Fibroblast of peridontal ligament (primary cell): ENCODE results near the gene DUSP2.
A peak's percentile ranks its signal among the peaks of the same experiment; 100 is the strongest.
"Not testable (repeated sequence)": the region's sequence is repeated elsewhere in the genome, so short reads cannot be mapped to it uniquely, and the experiment has no call there.

Experiments
- DNase-seq: peaks from one replicate; pipeline ENCODE4 v3.0.0-alpha.2; 2010; ENCODE audit errors: extremely low read depth

The DUSP2 gene

DNA sequence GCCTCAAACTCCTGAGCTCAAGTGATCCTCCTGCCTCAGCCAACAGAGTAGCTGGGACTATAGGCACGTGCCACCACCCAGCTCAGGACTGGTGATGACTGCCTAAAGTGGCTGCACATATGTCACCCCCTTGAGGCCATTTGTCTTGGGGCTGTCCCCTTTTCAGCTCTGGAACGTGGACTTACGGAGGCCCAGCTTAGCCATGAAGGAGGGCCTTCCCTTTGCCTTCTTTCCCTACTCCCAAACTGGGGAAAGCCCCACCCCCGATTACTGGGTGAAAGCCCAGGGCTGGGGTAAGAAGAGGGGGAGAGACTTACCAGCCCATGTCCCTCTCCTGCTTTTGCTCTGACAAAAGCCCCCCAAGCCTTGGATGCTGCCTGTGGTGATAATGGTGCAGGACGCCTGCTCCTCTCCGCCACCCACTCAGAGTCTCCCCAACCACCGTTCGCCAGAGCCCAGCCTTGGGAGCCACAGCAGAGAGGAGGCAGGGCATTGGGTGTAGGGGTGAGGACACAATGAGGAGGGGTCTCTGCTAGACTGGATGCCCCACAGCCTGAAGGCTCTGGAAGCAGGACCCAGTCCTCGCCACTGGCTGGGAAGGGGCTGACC, 2.5 kb upstream of the DUSP2 start:
- DNase-seq, result no peak

DNA sequence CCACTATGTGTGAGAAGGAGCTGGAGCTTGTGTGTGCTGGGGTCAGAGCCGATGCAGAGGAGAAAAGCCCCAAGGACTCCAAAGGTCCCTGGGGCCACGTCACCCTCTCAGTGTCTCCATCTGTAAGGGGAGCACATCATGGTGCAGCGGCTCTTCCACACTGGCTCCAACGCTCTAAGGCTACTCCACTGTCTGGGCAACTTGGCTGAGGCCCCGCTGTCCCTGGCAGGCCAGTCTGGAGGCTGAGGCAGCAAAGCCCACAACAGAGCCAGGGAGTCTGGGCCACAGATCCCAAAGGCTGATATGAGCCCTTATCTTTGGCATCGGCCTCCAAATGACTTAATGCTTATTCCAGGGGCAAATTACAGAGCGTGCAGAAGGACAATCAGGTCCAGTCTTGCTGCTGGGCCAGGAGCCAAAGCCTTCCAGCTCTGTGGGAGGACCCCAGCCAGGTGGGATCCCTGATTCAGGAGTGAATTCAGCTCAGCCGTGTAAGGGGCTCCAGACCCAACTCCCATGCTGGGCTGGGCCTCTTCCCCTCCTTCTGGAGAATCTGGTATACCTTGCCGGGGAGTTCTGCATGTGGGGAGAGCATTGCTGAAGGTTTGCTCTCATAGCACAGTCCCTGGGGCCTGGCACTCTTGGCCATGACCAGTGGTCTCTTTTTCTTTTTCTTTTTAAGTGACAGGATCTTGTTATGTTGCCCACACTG, 1.8 kb upstream of the DUSP2 start:
- DNase-seq, result no peak

DNA sequence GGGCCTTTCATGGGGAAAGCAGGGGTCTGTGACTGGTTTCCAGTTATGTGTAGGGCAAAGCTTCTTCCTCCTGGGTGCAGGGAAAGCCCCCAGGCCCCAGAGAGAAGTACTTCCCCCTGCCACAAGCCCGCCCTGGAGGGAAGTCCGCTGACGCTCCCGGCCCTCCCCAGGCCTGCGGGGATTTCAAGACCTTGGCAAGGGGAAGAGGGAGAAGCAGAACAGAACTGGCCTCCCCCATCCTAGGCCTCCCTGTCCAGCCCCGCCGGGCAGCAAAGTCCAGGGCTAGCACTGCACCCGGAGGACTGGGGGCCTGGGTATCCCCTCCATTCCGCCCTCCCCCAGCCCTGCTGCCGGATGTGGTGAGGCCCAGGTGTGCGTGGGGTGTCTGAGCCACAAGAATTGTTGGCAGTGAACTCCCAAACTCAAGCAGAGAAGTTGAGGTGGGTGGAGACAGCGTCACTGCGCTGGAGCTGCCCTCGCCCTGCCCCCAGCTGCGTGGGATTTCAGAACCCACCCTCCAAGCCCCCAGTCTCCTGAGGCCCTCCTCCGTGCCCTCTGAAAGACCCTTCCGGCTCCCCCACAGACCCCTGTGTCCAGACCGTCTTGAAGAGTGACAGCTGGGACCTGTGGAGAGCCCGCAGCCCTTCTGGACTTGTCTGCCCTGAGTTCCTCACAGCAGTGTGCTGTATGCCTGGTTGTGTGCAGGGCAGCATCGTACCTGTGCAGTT, 1.1 kb upstream of the DUSP2 start:
- DNase-seq, result no peak

DNA sequence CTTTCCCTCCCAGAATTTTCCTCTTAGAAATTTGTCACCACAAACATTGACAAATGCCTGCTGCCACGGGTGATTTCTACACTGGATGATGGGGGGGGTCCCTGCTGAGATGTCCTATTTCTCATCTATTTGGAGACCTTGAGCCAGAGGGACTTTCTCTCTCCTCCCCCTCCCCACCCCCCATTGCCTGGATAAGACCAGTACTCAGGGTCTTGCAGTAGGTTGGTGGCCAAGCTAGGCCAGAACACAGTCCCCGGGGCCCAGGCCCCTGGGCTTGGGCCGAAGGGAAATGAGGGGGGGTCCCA, 560 bp upstream of the DUSP2 start:
- DNase-seq, result no peak

DNA sequence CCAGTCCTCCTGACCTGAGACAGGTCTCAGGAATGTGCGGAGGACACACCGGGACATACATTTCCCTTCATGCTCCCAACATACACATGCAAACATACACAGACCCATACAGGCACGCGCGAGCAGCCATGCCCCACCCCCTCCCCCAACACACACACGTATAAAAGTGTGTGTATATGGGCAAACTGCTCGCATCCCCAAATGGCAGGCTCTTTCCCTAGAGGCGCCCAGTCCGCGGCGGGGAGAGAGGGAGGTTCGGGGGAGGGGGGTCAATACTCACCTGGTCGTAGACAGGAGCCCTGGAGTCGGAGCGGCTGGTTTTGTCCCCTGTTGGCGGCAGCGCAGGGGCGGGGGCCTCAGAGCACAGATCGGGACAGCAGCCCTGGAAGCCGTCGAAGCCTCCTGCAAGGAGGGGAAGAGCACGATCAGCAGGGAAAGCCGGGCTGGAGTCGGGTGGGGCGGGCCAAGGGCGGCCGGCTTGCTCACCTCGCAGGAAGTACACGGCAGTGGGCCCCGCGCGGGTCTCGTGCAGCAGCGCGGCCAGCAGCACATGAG, 682 bp downstream of the DUSP2 start:
- no peak for DNase-seq

DNA sequence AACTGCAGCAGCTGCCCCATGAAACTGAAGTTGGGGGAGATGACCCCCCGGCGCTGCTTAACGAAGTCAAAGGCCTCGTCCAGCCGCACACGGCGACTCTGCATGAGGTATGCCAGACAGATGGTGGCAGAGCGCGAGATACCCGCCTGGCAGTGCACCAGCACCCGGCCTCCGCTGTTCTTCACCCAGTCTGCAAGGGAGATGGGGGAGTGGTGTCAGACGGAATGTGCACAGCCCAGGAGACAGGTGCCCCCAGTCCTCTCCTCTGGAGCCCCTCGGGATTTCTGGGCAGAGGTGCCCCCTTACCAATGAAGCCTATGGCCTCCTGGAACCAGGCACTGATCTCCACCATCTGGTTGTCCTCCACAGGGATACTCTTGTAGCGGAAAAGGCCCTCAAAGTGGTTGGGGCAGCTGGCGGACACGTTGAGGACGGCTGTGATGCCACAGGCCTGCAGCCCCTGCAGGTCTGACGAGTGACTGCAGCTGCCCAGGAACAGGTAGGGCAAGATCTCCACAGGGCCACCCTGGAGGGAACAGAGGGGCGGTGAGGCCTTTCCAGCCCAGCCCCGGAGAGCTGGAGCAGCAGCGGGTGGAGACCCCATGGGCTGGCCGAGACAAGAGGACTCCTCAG, 1.3 kb downstream of the DUSP2 start:
- no peak for DNase-seq

DNA sequence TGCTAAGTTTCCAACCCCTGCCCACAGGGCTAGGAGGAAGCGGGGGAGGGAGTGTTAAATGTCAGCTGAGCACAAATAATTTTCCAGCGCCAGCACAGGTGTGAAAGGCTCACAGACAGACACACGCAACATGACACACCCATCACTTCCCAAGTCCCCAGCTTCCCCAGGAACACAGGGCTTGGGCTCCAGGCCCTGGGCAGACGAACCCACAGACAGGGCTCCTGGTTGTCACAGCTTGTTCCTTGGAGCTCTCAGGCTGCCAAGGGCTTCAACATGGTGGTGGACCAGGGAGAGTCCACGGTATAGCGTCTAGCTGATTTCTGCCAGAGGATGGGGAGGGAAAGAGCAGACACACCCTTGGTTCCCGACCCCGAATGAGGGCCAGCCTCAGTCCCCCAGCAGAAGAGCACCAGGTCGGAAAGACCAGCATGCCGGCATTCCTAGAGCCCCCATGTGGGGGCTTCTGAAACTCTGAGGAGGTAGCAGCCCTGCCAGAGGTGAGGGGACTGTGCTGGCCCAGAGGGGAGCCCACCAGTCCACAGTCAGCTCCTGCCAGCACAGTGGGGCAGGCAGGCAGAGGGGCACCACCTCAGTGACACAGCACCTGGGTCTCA, 1.9 kb downstream of the DUSP2 start:
- no peak for DNase-seq

DNA sequence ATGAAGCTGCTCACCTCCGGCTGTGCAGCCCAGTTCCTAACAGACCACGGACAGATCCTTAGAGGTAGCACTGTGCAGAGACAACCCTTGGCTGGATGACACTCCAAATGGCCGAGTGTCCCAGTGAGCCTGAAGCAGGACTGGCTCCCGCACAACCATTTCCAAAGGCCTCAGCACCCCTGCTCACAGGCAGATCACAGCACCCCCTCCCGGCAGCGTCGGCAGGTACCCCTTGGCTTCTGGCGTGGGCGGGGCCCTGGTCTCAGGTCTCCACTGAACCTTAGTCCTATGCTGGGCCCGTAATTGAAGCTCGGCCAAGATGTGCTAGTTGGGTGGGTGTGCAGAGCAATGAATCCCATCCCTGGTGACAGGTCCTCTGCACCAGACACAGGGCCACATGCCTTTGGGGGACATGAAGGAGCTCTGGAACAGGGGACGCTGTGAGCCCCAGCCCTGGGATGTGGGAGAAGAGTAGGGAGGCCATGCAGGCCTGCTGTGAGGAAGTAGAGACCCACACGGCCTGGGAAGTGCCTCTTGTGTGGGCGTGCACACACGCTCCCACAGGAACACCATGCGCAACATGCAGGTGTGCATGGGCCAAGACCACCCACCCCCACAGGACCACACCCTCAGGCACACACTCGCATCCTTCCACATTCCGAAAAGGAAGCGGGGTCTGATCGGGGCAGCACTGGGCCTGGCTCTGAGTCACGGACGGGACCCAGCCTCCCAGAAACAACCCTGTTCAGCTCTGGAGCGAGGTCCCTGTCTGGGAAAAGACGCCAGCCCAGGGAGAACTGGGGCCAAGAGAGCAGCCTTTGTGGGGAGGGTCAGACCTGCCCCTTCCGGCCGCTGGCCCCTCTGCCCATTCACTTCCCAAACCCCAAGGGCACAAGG, 2.8 kb downstream of the DUSP2 start:
- DNase-seq, result no peak

DNA sequence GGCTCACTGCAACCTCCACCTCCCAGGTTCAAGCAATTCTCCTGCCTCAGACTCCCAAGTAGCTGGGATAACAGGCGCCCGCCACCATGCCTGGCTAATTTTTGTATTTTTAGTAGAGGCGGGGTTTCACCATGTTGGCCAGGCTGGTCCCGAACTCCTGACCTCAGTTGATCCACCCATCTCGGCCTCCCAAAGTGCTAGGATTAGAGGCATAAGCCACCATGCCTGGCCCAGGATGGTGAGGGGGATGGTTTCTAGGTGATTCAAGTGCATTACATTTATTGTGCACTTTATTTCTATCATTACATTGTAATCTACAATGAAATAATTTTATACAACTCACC, 3.6 kb downstream of the DUSP2 start:
- DNase-seq, result not testable (repeated sequence)

DNA sequence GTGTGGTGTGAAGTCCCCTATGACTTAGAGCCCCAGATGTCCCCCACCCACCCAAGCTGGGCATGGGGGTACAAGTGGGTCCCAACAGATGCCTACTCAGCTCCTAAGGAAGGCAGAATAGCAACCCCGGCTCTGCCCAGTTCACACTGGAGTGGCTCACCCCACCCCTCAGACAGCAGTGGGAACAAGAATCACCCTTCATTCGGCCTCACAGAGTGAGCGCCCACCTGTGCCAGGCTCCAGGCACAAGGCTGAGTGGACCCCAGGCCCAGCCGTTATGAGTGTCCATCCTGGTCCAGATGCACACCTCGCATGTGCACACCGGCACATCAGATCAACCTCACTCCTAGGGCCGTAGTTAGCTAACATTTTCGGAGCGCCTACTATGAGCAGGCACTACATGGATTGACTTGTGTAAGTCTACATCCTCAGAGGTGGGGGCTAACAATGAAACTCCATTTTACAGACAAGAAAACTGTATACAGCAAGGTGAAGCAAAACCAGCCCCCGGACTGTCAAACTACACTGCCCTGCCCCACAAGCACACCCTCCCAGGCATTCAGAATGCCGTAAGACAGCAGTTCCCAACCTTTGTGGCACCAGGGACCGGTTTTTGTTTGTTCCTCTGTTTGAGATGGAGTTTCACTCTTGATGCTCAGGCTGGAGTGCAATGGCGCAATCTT, 4.2 kb downstream of the DUSP2 start:
- no peak for DNase-seq

DNA sequence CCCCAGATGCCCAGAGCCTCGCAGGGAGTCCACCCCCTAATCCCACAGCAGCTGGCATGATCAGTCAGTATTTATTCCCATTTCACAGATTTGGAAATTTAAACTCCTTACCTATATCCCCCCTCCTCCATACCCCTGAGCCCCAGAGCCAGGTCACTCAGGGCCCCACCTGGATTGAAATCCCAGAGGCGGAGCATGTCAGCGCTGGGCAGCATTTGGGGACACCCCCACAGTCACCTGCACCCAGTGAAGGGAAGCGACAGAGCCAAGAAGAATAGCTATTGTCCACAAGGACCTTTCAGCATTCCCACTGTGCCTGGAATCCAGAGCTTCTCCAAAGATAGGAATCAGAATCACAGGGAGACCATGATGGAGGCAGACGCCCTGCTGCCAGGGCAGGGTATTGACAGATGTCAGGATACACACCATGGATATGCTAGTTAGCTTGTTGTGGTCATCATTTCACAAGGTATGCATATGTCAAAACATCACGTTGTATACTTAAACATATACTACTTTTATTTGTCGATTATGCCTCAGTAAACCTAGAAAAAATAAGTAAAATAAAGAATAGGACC, 6.0 kb downstream of the DUSP2 start:
- DNase-seq, result no peak

DNA sequence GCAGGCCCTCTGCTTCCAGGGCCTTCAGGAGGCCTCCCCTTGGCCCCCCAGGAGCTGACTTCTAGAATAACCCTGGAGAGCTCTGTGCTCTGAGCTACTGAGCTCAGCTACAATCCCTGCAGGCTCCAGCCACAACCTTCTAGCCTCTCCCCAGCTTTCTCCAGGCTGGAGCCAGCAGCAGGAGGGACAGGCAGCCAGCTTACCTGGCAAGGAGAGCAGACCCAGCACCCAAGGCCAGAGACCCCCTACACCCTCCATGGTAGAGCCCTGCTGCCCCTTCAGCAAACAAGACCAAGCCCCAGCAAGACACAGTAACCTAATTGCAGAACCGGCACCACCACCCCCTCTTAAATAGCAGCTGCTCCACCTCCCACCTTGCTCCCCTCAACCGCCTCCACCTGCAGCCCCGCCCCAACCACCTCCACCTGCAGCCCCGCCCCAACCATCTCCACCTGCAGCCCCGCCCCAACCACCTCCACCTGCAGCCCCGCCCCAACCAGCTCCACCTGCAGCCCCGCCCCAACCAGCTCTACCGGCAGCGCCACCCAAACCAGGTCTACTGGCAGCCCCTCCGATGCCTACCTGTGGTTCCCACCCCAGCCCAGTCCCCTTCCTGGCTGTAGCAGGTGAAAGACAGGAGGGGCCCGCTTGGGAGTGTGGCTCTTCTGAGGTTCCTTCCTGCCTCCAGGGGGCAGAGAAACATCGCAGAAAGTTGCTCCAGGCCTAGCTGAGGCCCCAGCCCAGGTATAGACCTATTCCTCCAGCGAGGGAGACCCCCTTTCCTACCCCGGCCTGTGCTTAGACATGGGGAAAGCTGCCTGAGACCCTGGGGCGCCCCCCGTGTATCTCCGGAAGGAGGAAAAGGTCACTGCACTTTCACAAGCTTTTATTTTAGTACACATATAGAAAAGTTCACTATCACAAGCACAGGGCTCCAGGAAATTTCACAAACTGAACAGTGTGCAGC, 6.8 kb downstream of the DUSP2 start, which contains the start of gene ASTL:
Gene ASTL, minus strand, starts transcription at position 324 of the 967 bp plus-strand sequence. Its CDS starts 66 bp downstream, at position 258.
- DNase-seq, result peak; percentile 28

DNA sequence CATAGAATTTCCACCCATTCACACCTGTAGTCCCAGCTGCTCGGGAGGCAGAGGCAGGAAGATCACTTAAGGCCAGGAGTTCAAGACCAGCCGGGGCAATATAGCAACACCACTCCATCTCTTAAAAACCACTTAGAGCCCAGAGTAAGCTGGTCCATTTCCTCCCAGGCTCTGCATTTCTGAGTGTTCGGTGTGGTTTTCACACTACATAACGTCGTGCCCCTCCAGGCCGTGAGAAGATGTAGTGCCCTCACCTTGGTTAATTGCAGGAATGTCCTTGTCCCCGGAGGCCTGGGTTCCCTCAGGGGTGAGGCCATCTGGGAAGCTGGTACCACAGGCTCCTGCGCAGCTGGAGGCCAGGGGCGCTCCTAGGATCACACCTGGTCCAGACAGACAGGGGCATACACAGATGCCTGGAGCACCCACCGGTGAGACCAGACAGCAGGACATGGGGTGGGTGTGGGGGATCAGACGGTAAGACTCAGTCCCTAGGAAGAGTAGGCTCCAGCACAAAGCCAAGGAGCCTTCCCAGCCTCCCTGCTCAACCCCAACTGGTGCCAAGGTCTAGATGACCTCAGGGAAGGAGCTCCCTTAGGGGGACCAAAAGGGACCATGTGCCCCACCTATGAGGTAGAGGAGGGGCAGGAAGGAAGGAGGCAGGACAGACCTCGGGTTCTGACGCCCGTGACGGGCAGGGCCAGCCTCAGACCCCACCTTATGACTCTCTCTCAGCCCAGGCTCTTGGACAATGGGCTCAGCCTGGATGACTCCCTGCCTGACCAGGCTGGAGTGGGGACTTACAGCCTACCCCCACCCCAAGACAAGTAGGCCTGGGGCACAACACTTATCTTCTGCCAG, 7.7 kb downstream of the DUSP2 start:
- no peak for DNase-seq

DNA sequence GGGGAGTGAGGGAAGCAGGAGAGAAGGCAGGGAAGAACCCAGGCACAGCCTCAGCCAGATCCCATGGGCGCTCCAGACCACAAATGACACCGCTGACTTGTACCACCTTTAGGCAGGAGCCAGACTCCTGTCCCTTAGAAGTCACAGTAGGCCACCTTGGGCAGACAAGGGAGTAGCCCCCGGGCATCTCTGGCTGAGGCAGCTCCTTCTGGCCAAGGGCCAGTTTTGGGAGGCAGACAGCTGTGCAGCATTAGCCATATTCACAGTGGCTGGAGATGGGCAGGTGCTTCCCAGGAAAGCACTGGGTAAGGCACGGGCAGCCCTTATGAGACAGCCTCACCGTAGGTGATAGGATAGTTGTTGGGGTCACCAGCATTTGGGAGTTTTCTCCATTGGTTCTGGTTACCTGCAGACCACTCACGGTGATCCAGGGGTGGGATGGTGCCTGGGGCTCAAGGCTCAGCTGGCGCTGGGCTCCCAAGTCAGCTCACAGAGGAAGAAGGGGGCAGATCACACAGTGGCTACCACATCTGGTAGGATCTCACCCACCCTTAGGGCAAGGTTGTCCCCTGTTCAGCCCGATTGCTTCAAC, 9.0 kb downstream of the DUSP2 start:
- no peak for DNase-seq

DNA sequence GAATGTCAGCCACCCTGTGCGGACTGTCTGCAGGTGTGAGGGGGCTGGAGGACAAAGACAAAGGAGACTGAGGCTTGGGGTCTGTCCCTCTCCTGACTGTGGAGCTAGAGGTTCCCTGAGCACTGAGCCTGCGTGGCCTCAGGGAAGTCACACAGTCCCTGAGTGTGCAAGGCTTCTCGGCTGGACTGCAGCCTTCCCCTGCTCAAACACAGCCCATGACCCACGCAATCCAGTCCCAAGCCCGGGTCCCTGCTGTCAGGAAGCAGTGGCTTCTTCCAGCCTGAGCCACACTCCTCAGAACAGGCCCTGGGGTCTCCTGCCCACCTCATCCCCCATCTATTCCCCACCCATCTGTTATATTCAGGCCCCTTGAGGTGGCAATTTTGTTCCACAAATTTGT, 9.6 kb downstream of the DUSP2 start:
- no peak for DNase-seq

DNA sequence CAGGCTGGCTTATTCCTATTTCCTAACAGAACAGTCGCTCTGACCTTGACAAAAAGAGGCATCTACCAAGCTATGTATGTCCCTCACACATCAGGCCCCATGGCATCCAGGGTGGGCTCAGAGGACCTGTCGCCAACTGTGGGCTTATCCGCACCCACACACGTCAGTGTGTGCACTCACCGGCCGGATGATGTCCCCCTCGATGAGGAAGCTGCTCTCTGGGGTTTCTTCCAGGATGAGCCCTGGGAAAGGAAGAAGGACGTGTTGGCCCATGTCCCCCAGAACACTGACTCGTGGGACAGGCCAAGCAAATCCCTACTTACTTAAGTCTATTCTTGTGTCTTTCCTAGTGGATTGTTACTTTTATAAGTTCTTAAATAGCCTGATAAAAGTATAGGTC, 10.1 kb downstream of the DUSP2 start:
- no peak for DNase-seq

DNA sequence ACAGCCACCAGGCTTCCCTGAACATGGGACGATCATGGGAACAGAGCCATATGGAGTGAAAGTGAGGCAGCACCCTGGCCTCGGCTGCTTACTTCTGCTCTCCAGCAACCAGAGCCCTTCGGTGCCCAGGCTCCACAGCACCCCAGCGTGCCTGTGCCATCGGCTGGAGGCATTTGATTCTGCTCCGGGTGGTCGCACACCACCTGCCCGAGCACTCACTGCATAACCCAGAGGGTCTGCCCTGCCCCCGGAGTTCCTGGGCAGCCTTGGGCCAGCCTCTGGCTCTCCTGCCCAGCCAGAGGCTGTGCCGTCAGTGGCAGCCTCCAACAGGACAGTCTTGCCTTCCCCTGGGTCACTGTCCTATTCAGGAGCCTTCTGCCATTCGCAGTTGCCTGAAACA, 10.8 kb downstream of the DUSP2 start:
- no peak for DNase-seq
